GM19043 (cell line): ENCODE results near the gene ERC2.
"Not testable (repeated sequence)": the region's sequence is repeated elsewhere in the genome, so short reads cannot be mapped to it uniquely, and the experiment has no call there.

Experiments used
- ATAC-seq: cut with Tn5 transposase; IDR thresholded peaks from one replicate; pipeline ENCODE4 v1.9.1; 2021; ENCODE audit warnings: low read depth; ENCODE audit not compliant: unreplicated experiment

ERC2 gene

DNA sequence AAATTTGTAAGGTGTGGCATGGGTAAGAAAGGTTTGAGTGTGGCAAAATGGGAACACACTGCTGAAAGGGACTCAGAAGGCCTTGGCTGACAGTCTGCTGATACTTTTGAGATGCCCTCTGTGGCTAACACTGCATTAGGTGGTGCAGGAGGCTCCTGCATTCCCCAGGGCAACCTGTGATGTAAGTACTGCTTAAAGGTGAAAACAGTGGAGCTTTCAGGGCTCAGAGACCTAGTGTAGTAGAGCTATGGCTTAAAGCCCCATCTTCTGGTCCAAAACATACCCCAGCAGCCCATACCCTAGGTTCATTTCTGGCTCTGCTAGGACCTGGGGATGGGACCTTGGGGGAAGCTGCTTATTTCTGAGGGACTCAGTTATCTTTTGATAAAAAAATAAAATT lies 374.1 kb downstream of the ERC2 start:
- ATAC-seq = no peak

- ATAC-seq = no peak
Observed at GRCh38 chr3:56089739-56090138, 378.5 kb downstream of the ERC2 start.

DNA sequence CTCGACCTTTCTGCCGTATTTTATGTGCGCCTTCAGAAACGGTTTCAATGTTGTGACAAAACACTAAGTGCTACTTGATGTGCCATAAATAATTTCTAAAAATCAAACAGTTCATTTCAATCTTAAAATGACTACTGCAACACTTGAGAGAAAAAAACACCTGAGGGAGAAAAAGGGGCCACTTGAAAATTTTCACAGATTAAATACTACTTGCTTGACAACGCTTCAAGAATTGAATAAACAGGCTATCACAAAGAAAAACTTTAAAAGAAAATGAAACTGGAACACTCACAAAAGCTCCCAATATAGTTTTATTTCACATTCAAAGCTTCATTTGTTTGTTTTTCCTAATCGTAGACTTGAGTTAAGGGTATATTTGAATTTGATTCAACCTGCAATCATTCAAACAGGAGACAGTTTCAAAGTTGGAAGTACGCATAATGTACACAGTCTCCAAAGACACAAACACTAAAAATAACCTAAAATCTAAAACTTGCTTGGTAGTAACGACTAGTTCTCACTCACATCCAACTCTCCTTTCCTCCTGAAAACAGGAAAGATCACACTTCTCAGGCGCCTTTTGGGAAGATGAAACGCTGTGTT lies 380.7 kb downstream of the ERC2 start:
- no peak for ATAC-seq

DNA sequence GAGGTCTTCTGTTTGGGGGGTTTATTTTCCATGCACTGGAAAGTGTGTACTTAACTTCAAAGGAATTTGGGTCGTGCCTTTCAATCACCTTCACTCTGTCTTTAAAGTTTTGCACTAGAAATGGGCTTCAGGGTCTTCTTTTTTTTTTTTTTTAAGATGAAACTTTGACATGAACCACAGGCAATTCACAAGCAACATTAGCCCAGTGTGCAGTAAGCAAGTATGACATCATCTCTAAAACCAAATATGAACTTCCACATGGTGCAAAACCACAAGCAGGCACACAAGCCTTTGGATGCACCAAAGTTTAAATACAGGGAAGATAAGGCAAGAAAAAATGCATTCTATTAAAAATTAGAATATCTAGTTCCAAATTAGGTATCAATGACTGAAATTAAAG lies 381.9 kb downstream of the ERC2 start:
- ATAC-seq = no peak

GRCh38 chr3:56081246-56081645 lies 387.0 kb downstream of the ERC2 start:
- no peak for ATAC-seq

DNA sequence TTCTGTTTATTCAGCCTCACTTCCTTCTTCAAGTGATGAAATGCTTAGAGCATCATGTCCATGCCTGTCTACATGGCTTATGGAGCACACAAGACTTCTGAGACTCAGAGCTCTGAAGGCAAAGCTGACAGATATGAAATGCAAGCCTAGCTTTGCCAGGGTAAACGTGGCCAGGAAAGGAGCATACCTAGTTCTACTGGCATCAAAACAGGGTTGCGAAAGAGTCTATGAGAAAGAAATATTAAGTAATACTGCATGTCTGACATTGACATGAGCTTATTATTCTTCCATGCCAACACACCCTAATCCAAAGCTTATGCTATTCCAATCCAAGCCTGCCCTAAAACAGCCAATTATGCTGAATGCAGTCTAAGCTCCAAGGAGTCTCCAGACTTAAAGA lies 391.5 kb downstream of the ERC2 start:
- no peak for ATAC-seq

DNA sequence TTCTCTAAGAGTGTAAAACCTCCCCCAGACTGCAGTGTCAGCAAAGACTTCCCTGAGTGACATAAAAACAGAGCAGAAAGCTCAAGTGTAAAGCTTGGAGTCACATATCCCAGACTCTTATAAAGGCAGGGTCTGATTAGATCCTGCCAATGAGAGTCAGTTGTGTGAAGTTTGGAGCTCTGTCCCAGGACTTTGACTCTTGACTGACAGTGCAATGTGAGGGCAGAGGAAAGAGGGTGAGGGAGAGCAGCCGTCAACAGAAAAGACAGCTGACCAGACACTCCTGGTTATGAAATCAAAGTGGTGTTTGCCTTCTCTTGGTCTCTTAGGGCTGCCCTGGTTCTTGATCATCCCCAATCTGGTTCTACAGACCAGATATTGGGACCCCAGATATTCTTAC lies 393.2 kb downstream of the ERC2 start:
- no peak for ATAC-seq

DNA sequence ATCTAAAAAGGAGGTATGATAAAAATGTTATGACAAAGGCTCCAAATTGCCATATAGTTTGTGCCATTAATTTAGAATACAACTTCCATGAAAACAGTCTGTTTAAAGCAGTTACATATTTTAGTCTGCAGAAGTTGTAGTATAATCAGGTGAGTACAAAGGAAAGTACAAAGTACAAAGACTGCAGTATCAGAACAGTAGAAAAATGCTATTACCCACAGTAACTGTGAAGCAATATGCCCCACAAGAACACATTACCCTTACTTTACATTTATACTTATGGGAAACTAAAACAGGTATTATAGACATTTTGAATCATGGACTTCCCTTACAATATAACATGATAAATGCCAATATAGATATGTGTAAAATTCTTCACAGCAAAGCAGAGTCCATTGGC lies 398.5 kb downstream of the ERC2 start:
- ATAC-seq = no peak

GRCh38 chr3:56066405-56066804 lies 401.9 kb downstream of the ERC2 start:
- ATAC-seq = not testable (repeated sequence)

DNA sequence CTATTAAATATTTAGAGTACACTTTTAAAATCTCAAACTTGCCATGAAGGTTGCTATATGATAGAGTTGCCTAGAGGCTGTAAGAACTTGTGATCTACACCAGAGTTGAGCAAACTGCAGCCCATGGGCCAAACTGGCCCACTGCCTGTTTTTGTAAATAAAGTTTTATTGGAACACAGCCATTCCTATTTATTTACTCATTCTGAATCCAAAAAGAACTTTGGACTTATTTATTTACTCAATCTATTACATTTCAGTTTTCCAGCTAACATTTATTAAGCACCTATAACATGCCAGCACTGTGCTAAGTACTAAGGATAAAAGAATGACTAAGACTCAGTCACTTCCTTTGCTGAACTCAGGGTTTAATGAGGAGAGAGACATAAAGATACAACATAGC lies 403.6 kb downstream of the ERC2 start:
- no peak for ATAC-seq

DNA sequence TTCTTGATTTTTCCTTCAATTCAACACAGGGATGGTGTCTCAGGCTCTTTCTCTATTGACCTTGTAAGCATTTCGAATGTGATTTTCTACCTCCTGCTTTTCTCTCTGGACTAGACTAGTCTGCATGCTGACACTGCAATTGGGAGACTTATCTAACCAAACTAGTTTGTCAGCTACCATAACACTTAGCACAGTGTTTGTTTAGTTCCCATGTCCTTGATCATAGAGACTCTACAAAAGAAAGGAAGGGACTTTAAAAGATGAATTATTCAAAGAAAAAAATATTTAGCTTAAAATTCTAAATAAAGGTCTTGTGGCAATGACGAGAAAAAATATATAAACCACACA lies 407.0 kb downstream of the ERC2 start:
- ATAC-seq = no peak

DNA sequence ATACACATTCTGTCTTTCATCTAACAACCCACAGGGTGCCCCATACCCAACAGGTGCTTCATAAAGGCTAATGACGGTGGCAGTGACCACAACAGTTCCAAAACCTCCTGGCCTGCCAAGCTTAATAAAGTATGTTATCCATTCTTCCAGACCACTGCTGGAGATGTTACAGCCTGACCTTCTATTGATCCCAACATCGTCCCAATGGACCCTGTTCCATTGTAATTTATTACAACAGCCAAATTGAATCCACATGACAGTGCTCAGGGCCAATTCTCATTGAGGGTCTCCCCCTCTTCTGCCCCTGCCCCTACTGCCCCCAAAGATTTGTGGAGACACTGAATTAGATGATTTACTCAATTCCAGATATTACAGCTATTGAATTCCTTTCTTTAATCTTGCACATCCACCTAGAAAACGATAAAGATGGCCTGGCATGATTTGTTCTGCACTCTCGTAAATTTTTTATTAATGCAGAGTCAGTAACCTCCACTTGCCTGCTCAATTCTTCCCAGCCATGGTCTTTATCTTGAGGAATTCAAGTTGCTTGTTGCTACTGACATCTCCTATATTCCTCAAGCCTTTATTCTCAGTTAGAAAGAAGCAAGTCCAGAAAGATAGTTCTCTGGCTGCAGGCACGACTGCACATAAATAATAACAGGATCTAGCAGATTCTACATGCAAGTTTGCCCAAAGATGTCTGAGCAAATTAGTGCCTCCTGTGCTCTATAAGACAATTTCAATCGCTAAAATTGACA lies 407.6 kb downstream of the ERC2 start:
- ATAC-seq = no peak

GRCh38 chr3:56059731-56060130 lies 408.5 kb downstream of the ERC2 start:
- ATAC-seq = no peak

DNA sequence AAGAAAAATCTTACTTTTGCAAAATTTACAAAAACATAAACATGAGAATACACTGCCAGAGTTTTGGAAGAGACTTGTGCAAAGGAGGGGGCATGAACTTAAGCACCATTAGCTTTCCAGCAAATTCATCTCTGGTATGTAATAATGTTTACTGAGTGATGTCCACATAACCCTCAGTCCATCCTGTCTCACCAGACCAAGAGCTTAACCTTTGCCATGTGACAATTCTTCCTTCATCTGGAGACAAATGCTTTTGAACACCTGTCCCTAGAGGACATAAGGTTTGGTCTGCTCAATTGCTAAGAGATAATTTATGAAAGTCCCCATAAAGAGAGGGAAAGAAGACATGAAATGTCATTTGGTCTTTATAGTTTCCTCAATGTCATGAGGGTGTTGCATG lies 412.3 kb downstream of the ERC2 start:
- ATAC-seq = no peak

DNA sequence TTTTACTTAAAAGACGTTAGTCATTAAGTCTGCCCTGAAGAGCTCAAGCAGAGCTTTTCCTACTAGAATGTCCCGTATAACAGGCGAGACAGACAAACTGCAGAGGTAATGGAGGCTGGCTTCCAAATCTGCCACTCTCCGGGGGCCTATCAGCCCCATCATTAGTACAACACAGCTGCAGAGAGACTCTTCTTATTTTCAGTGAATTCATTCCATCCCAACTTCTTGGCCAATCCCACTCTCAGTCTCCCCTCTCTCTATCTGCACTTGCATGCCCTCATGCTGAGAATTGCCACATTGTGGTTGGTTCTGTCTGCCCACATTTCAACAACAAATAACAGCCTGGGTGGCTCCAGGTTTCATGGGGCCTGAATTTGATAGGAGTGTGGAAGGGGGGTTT lies 412.7 kb downstream of the ERC2 start:
- ATAC-seq = no peak

- no peak for ATAC-seq
Observed at GRCh38 chr3:56054844-56055243, 413.4 kb downstream of the ERC2 start.

GRCh38 chr3:56053727-56054126 lies 414.5 kb downstream of the ERC2 start:
- no peak for ATAC-seq

DNA sequence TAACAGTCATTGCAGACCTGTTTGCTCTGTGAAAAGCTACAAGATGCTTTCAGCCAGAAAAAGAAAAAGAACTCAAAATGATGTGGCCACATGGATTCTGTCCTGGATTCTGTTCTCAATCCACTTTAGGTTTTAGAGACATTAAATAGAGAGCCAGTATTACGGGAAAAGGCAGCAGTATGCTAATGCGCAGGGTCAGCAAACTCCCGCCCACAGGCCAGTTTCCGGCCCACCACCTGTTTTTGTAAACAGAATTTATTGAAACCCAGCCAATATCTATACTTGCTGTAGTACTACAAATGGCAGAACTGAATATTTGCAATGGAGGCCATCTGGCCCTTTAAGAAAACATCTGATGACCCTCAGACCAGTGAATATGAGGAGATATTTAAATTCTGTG lies 416.1 kb downstream of the ERC2 start:
- ATAC-seq = no peak

DNA sequence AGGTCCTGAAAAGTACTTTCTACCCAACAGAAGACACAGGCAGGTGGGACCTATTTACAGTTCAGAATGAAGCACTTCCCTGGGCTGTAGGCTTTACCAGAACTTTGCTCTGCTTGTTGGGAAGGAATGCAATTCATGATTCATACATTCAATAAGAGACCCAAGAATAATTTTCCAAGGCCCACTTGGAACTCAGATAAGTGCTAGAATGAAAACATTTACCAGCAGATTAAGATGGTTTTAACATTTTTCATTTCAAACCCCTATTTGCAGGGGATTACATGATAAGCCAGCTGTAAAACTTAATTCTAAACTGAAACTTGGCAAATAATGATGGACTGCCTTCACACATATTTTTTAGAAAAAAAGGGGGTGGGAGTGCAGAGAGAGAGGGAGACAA lies 417.2 kb downstream of the ERC2 start:
- ATAC-seq = no peak

DNA sequence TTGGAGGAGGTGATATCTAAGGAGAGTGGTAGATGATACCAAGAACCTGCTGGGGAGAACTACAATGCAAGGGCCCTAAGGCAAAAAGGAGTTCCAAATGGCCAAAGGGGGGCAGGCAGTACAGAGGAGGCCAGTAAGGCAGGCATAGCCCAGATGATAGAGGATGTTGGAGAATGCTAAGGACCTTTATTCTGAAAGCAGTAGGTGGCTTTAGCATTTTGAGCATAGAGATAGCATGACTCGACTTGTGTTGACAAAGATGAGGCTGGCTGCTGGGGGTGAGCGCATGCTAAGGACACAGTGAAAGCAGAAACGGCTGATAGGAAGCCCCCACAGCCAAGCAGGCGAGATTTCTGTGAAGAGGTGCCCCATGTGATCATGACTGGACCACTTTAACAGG lies 419.3 kb downstream of the ERC2 start:
- no peak for ATAC-seq

GRCh38 chr3:56048331-56048730 lies 419.9 kb downstream of the ERC2 start:
- ATAC-seq = no peak

- no peak for ATAC-seq
Observed at GRCh38 chr3:56042326-56042951, 425.8 kb downstream of the ERC2 start.
